GM18498 (cell line): ENCODE data around the gene ZDHHC8.
A peak's percentile ranks its signal among the peaks of the same experiment; 100 is the strongest.

Experiments
- ATAC-seq: cut with Tn5 transposase; IDR thresholded peaks from one replicate; pipeline ENCODE4 v1.9.1; 2021; ENCODE audit warnings: mild to moderate bottlenecking, moderate library complexity; ENCODE audit not compliant: unreplicated experiment

The ZDHHC8 gene

GRCh38 chr22:20127869-20128618 is 3.6 kb upstream of the ZDHHC8 start:
- no peak for ATAC-seq

GRCh38 chr22:20128619-20128901 is 3.0 kb upstream of the ZDHHC8 start:
- no peak for ATAC-seq

- no peak for ATAC-seq
These were observed 2.5 kb upstream of the ZDHHC8 start for GRCh38 chr22:20128902-20129746.

DNA sequence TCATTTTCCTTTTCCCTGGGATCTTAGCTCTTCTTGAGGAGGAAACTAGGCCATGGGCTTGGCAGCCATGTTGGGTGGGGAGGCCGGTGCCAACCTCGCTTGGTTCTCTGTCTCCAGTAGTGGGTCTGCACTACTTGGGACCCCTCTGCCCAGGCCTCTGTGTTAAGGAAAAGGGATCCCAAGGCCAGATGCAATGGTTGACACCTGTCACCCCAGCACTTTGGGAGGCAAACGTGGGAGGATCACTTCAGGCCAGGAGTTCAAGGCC is 1.9 kb upstream of the ZDHHC8 start:
- no peak for ATAC-seq

DNA sequence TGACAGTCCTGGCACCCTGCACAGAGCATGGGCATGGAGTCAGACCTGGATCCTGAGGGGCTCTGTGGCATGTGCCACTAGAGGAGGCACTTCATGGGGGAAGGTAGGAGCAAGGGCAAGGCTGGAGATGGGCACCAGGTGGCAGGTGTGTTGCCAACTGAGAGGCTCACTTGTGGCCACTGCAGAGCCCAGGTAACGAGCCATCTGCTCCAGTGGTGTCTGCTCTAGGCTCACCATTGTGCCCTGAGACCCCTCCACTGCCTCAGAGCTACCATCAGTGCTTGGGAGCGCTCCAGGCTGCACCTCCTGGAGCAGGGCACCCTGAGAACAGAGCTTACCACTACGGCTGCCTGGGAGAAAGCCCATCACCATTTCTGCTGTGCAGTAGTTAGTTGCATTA is 1.3 kb upstream of the ZDHHC8 start:
- no peak for ATAC-seq

DNA sequence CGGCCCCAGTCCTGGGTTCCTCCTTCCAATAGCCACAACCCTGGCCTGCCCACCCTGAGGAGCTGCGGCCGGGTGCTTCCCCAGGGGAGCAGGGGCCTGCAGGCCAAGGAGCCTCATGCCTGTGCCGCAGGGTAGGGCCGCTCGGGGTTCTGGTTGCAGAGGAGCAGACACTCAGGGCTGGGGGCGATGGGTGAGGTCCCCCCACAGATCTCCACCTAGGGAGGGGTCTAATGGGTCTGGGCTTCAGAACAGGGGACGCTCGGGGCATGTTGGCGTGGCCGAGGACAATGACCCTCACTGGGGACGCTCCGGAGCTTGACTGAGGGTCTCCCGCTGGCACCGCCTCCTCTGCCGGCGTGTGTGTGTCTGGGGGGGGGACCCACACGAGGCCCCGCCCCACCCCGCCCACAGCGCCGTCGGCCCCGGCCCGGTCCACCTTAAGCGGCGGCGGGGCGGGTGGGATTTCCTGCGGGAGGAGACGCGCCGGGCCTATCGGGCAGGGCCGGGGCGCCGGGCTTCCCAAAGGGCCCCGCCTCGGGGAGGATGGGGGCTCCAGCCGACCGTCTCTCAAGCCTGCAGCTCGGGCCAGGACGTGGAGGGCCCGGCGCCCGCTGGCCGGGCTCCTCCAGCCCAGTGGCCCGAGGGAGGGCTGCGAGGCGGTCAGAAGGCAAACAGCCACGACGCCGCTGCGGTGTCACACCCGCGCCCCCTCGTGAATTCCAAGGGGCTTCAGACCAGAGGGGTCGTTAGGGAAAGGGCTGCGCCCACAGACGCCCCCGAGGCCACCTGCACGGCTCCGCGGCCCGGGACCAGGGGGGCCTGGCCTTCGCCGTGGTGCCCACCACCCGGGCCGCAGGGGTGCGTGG is 640 bp upstream of the ZDHHC8 start:
- ATAC-seq: peak; percentile 67

GRCh38 chr22:20131859-20132685 is 468 bp downstream of the ZDHHC8 start:
- peak; percentile 13 for ATAC-seq

DNA sequence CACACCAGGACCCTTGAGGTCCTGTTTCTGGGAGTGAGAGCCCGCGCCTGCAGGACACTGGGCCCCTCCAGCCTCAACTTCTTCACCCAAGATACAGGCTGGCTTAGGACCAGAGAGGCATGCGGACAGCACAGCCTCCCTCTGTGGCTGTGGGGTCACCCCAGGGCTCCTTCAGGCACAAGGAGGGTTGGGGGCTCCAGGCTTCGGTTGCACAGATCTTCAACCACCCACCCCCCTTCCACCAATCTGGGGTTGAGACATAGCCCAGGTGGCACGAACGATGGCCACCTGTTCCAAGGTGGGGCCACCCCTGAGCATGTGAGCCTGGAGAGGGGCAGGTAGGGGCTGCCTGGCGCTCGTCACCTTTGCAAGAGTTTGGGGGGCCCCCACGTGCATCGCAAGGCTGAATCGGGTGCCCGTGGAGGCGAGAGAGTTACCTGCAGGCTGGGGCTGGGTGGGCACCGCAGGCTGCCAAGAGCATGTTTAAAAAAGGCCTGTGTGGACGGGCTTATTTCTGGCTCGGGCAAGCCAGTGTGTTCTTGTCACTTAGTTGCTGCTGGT is 1.2 kb downstream of the ZDHHC8 start:
- ATAC-seq: no peak

- ATAC-seq: no peak
These were observed 2.4 kb downstream of the ZDHHC8 start for GRCh38 chr22:20133930-20134549.

- no peak for ATAC-seq
These were observed 3.7 kb downstream of the ZDHHC8 start for GRCh38 chr22:20135265-20135664.

GRCh38 chr22:20135806-20136602 is 4.4 kb downstream of the ZDHHC8 start:
- no peak for ATAC-seq

DNA sequence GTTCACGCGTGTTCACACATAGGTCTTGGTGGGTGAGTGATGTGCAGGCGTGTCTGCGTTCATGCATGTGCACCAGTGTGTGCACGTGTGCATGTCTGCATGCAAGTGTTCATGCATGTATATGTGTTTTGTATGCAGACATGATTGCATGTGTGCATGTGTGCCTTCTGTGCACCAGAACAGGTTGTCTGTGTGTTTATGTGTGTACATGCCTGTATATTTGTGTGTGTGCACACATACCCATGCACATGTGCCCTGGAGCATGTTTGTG is 4.9 kb downstream of the ZDHHC8 start:
- no peak for ATAC-seq

DNA sequence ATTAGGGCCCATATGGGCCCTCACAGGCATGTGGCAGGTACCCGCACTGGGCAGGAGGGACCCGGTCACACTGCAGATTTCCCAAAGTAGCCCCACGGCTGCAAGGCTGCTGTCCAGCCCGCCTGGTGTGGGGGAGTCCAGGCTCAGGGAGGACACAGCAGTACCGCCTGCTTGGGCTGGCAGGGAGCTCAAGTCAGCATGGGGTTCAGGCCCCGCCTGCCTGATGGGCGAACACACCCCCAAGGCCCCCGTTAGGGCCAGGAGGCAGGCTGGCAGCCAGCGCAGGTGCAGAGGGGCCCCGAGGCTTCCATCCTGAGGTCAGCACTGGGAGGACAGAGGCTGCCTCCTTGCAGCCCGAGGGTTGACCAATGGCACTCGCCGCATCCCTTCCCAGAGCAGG is 5.5 kb downstream of the ZDHHC8 start:
- no peak for ATAC-seq

DNA sequence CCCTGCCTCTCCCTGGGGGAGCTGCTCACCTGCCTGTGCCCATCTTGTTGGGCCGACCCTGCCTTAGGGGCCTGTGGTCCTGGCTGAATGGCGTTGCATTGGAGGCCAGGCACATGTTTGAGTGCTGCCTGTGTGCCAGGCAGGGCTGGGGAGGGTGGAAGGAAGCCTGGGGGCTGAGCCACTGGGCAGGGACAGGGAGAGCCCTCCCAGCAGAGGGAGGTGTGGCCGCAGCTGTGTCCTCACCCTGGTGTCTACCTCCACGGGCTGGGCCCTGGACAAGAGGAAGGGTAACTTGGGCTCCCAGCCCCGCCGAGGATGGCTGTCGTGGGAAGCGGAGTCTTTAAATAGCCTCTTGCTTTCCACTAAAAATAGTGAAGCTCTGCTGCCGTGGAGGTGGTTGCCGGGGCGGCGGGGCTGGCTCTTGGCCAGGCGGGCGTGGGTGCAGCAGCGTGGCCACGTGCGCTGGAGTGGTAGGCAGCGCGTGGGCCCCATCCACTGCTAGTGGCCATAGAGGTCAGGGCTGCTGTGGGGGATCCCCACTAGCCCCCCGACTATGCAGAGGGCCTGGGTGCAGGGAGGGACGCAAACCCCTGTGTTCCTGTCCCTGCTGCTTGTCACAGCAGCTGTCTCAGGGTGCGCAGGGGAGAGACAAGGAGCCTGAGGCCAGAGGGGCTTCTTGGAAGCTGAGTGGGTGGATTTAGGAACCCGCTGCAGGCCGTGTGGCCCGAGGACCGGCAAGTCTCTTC is 6.2 kb downstream of the ZDHHC8 start:
- no peak for ATAC-seq

DNA sequence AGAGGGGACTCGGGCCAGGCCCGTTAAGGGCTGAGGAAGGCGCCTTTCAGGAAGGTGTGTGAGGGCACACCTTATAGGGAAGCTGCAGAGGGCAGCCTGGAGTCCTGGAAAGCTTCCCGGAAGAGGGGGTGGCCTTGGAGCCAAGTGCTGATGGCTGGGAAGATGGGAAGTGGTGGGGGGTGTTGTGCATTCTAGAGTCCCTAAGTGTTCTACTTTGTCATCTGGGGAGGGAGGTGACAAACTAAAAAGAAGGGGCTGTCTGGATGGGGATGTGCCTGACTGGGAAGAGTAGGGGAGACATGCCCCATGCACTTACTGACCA is 6.8 kb downstream of the ZDHHC8 start:
- no peak for ATAC-seq

GRCh38 chr22:20138868-20139267 is 7.3 kb downstream of the ZDHHC8 start:
- ATAC-seq: no peak

GRCh38 chr22:20139391-20140106 is 7.9 kb downstream of the ZDHHC8 start:
- no peak for ATAC-seq

DNA sequence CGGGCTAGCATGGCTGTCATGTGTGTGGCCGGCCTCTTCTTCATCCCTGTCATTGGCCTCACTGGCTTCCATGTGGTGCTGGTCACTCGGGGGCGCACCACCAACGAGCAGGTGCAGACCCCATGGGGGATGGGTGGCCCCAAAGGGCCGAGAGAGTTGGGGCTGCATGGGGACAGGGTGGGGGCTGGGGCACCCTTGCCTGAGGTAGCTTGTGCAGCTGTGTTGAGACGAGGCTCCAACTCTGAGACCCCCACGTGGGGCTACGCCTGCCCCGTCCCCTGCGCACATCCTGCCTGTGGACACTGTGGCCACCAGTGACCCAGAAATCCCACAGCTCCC is 8.5 kb downstream of the ZDHHC8 start:
- no peak for ATAC-seq

GRCh38 chr22:20140521-20140964 is 8.9 kb downstream of the ZDHHC8 start:
- ATAC-seq: no peak
